NCI-H446 (cell line): ENCODE data around the gene ADCY4.
A peak's percentile ranks its signal among the peaks of the same experiment; 100 is the strongest.

Experiments
- DNase-seq, 2 experiments: peaks; one replicate each; lab custom pipeline; 2025; lab: John Stamatoyannopoulos, UW

Gene ADCY4

GRCh38 chr14:24274101-24274543 is 60.7 kb downstream of the ADCY4 start:
- no peak for DNase-seq

- DNase-seq, result no peak
Observed at GRCh38 chr14:24273422-24273998, 61.4 kb downstream of the ADCY4 start.

DNA sequence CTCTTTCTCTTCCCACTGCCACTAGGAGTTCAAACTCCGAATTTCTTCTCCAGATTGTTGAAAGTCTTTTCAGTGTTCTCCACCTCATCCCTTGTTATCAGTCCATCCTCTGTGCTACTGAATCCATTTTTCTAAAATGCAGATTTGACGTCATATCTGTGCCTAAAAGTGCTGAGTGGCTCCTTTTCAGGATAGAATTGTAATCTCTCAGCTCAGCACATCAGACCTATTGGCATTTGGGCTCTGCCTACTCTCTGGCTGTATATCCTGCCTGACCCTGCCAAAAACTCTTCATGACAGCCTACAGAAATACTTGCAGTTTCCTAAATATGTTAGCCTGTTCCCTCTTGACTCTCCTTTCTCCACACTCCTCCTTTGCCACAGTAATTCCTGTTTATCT is 62.4 kb downstream of the ADCY4 start:
- DNase-seq, result no peak

- DNase-seq, result no peak
Observed at GRCh38 chr14:24271834-24272263, 63.0 kb downstream of the ADCY4 start.

DNA sequence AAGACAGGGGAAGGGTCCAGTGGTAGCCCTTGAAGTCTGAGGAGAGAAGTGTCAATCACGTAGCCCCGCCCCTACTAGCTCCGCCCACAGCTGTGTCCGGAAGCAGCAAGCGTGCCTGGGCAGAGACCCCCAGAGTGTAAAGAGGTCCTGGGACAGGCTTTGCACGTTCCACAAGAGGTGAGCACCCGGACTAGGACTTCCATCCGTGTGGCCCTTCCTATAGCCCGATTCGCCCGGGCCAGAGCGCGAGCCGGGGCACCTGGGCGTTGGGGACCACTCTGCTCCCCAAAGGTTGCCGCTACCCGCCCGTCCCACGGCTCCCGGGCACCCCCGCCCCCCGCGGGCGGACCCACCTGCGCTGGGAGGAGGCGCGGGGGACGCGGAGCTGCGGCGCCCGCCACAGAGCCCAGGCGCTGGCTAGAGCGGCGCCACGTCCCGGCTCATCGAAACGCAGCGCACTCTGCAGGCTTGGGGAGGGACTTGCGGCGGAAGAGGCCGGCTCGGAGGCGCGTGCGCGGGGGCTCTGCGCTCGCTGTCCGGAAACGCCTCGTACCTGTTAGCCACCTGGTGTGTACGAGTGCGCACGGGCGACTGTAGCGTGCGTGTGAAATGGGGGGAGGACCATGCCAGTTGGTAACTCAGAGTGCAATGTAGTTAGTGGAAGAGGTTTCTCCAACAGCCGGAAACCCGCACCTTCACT is 63.6 kb downstream of the ADCY4 start, which contains the start of gene RABGGTA:
Gene RABGGTA (minus strand): TSS at position 464 of the 700 bp plus-strand sequence. CDS start 482 bp downstream, outside the sequence.
- DNase-seq, result peak; percentile 64 to 93

DNA sequence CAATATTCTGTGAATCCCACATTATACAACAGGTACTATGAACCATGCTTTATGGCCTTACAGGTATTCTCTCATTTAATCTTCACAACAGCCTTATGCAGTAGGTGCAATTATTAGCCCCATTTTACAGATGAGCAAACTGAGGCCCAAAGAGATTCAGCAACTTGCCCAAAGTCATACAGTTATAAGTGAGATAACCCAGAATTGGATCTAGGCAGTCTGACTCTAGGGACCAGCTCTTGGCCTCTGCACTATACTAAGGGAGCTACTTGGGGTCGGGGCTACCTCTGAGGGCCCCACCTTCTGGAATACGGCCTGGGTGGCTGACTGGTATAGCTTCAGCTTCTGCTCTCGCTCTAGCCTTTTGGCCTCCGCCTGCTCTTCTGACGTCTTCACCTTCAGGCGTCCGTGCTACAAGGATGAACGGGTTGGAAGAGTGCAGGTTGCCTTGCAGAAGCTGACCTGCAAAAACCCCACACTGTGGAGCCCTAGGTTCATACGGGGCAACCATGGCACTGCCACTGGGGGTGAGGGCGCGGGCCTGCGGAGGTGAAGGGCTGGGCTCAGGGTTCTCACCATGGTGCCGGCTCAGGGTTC is 64.2 kb downstream of the ADCY4 start:
- no peak for DNase-seq

GRCh38 chr14:24269910-24270536 is 64.8 kb downstream of the ADCY4 start:
- DNase-seq, result no peak

DNA sequence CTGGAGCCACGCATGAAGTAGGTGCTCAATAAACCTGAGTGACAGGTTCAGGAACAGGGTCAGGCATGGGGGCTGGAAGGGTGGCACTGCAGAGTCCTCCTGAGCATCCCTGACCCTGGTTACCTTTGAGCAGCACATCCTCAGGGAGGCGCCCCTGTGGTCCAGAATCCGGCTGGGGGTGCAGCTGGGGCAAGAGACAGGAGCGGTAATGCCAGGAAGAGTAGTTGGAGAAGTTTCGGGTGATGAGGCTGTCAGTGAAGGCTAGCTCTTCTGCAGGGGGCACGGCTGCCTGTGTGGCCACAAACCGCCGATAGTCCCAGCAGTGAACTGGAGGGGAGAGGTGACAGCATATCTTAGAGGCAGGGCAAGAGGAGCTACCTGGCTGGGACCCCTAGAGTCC is 65.5 kb downstream of the ADCY4 start:
- no peak for DNase-seq
